Body of pancreas (tissue), 4 donors: ENCODE results near the gene TOX2. TPM values are rescaled to one million over a fixed set of nuclear protein-coding genes. Genes with fewer than 3 reads are reported as not detected.

ENCODE experiments used
- ATAC-seq: fragments of 150-250 bp; one replicate; pipeline ENCODE4 v1.9.1; 2016
- DNase-seq, 4 donors: peaks; one replicate each; pipeline ENCODE4 v3.0.0-alpha.2; 2019
- H3K27ac ChIP-seq, 4 donors: fragments of 200-600 bp; sonication (generic); 1 replicate in 3 of 4; 2 replicates in 1 of 4; pipeline versions ENCODE4 v1.5.1 to v1.6.1; 2016 to 2019; ENCODE audit warnings: mild to moderate bottlenecking in 1 of 4, mixed read lengths in 1 of 4, moderate library complexity in 1 of 4
- H3K27me3 ChIP-seq, 2 donors: fragments of 200-600 bp; sonication (generic); one replicate each; pipeline ENCODE4 v1.6.0; 2016; ENCODE audit warnings: mild to moderate bottlenecking in 1 of 2
- H3K36me3 ChIP-seq, 2 donors: fragments of 200-600 bp; sonication (generic); replicated peaks in 1 of 2; 2 replicates each; pipeline ENCODE4 v1.5.1; 2016; ENCODE audit warnings: low read depth in 2 of 2; ENCODE audit not compliant: insufficient read depth in 1 of 2
- H3K4me1 ChIP-seq: fragments of 200-600 bp; sonication (generic); one replicate; pipeline ENCODE4 v1.6.0; 2016
- H3K4me3 ChIP-seq, 2 donors: fragments of 200-600 bp; sonication (generic); 1 replicate in 1 of 2; 2 replicates in 1 of 2; pipeline ENCODE4 v1.5.1; 2016 to 2019
- H3K9me3 ChIP-seq, 3 donors: fragments of 200-600 bp; sonication (generic); 1 replicate in 2 of 3; 2 replicates in 1 of 3; pipeline ENCODE4 v1.5.1; 2016
- CTCF ChIP-seq, 7 experiments: fragments of 450-650 bp in 4 of 7; fragments of 200-600 bp in 3 of 7; sonication (generic) in 3 of 7; IDR thresholded peaks; one replicate each; pipeline ENCODE4 v1.5.1; 2016 to 2019; ENCODE audit warnings: antibody characterized with exemption in 7 of 7
- POLR2A ChIP-seq, 3 donors: fragments of 450-650 bp; IDR thresholded peaks; one replicate each; pipeline ENCODE4 v1.6.1; 2016; ENCODE audit warnings: antibody characterized with exemption in 3 of 3, mild to moderate bottlenecking in 2 of 3
- WGBS, 2 donors: methylation state at CpG; one replicate each; pipeline ENCODE4 v1.1.5; 2017; 5-methylcytosine and 5-hydroxymethylcytosine counted together
- intact Hi-C: fragments of 100-400 bp; cut with DNase I; formaldehyde crosslinking; loops from one replicate; pipeline ENCODE4 v1.15.1; 2023
- total RNA-seq, 2 donors: library from RNA; depleted of rRNA; stranded (reverse); fragments of >200 nt; gene quantifications; one replicate each; pipeline ENCODE4 v1.1.0, GENCODE V29; 2016

The TOX2 gene
- total RNA-seq, 2 donors from 2014 or later: 1.8 to 2.0 TPM

GRCh38 chr20:44081888-44082287 lies 167.2 kb downstream of the TOX2 start:
- Histone ChIP-seq H3K9me3 (no peaks in the 10 kb centered on the region), H3K4me1 (no peaks in the 10 kb centered on the region), H3K4me3 (no peak overlapping the region), H3K36me3 (no peaks in the 10 kb centered on the region), H3K27me3 (no peaks in the 10 kb centered on the region), H3K27ac (no peak overlapping the region)
- DNase-seq (no peak), ATAC-seq (no peak)
- intact Hi-C loops: loop anchor here (5.0 kb wide), 2 partner anchors 330 to 635 kb away; no protein-coding TSS in a partner anchor
- TF ChIP-seq POLR2A (IDR thresholded peaks at IDR 0.05) (no peak), CTCF (IDR thresholded peaks at IDR 0.05) (no peak)
- WGBS, 2 donors: 55 to 61% methylated on average over 3 to 5 of the region's 5 CpGs

DNA sequence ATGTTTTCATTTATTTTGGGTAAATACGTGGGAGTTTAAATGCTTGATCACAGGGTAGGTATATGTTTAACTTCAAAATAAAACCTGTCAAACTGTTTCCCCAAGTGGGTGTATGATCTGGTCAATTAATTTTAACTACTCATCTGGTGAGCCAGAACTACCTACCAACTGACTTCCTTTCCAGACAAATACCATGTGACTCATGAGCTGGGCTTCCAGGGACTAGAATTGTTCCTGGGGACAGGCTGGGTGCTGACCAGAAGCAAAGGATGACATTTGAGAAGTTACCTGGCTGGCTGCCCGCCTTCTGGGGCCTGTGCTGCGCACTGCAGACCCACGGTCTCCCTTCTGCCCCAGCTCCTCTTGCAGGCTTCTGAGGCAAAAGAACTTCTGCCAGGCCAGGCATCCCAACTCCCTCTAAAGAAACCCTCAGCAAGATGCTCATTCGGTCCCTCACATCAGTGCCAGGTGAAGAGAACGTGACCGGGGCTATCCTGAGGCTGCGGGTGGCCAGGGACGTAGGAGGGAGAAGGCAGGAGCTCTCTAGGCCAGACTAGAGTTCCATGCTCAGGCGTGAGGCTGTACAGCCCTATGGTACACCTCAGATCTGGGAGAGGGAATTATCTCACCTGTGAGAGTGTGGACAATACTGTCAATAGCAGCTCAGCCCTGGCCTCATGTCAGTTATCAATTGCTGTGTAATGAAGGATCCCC lies 168.7 kb downstream of the TOX2 start:
- WGBS, 2 donors: 57 to 64% methylated on average over 4 to 10 of the region's 10 CpGs
- intact Hi-C loops: loop anchor here (5.0 kb wide), 2 partner anchors 331 to 636 kb away; no protein-coding TSS in a partner anchor
- Histone ChIP-seq H3K27me3 (no peaks in the 10 kb centered on the region), H3K4me1 (no peaks in the 10 kb centered on the region), H3K9me3 (no peaks in the 10 kb centered on the region), H3K36me3 (no peaks in the 10 kb centered on the region), H3K27ac (no peak overlapping the region), H3K4me3 (no peak overlapping the region)
- TF ChIP-seq POLR2A (IDR thresholded peaks at IDR 0.05) (no peak), CTCF (IDR thresholded peaks at IDR 0.05) (no peak)
- ATAC-seq: no peak
- no peak for DNase-seq

DNA sequence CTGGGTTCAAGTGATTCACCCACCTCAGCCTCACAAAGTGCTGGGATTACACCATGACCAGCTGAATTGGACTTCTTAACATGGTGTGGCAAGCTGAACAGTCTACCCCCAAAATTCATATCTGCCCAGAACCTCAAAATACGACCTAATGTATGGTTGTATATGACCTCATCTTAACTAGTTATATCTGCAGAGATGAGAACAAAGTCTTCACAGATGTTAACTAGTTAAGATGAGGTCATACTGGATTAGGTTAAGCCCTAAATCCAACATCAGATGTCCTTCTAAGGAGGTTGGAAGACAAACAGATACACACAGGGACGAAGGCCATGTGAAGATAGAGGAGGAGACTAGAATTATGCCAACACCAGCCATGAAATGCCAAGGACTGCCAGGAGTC lies 169.8 kb downstream of the TOX2 start:
- H3K27ac ChIP-seq: no peak overlapping the region
- no peak overlapping the region for H3K4me3 ChIP-seq
- ATAC-seq (no peak), DNase-seq (no peak)
- no peak for TF ChIP-seq CTCF (IDR thresholded peaks at IDR 0.05)
- no peaks in the 10 kb centered on the region for H3K9me3 ChIP-seq
- H3K36me3 ChIP-seq: no peaks in the 10 kb centered on the region
- 36 to 46% methylated on average over 2 of the region's 2 CpGs for WGBS, 2 donors
- no peaks in the 10 kb centered on the region for H3K27me3 ChIP-seq
- H3K4me1 ChIP-seq: no peaks in the 10 kb centered on the region
- intact Hi-C loops: loop anchor here (5.0 kb wide), 2 partner anchors 332 to 637 kb away; no protein-coding TSS in a partner anchor

GRCh38 chr20:44084891-44085290 lies 170.2 kb downstream of the TOX2 start:
- H3K9me3 ChIP-seq: no peaks in the 10 kb centered on the region
- no peaks in the 10 kb centered on the region for H3K4me1 ChIP-seq
- 81 to 90% methylated on average over 3 to 7 of the region's 7 CpGs for WGBS, 2 donors
- ATAC-seq (no peak), DNase-seq (no peak)
- no peak overlapping the region for H3K4me3 ChIP-seq
- intact Hi-C loops: loop anchor here (5.0 kb wide), 2 partner anchors 333 to 638 kb away; no protein-coding TSS in a partner anchor
- no peak overlapping the region for H3K27ac ChIP-seq
- no peaks in the 10 kb centered on the region for H3K36me3 ChIP-seq
- TF ChIP-seq CTCF (IDR thresholded peaks at IDR 0.05) (no peak), POLR2A (IDR thresholded peaks at IDR 0.05) (no peak)
- no peaks in the 10 kb centered on the region for H3K27me3 ChIP-seq
